GM20000 (cell line): ENCODE results near the gene BRSK2.
"Not testable (repeated sequence)": the region's sequence is repeated elsewhere in the genome, so short reads cannot be mapped to it uniquely, and the experiment has no call there.

Experiments
- DNase-seq: peaks from one replicate; pipeline ENCODE4 v3.0.0; 2012; ENCODE audit warnings: low spot score
- TF ChIP-seq, protein P1 (sequence below): IDR thresholded peaks from 2 replicates; pipeline ENCODE4 v1.5.1; 2012; ENCODE audit warnings: mild to moderate bottlenecking, control low read depth; ENCODE audit errors: extremely low read depth, missing control alignments

The BRSK2 gene

DNA sequence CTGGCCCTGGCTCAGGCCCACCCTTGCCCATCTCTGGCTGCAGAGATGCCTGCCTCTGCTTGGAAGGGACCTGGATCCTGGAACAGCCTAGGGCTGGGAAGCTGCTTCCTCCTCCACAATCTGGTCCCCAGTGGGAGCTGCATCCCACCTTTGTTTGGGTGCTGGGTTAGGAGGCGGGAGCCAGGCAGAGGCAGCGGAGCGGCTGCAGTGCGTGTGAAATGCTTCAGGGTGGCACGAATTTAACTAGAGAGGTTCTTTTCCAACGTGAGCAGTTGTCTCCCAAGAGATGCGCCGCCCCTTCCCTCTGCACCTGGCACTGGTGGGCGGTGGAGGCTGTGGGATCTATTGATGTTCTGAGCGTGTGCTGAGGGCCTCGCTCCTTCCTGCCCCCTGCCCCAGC is 31.6 kb downstream of the BRSK2 start:
- DNase-seq: no peak
- TF ChIP-seq, protein P1, sequence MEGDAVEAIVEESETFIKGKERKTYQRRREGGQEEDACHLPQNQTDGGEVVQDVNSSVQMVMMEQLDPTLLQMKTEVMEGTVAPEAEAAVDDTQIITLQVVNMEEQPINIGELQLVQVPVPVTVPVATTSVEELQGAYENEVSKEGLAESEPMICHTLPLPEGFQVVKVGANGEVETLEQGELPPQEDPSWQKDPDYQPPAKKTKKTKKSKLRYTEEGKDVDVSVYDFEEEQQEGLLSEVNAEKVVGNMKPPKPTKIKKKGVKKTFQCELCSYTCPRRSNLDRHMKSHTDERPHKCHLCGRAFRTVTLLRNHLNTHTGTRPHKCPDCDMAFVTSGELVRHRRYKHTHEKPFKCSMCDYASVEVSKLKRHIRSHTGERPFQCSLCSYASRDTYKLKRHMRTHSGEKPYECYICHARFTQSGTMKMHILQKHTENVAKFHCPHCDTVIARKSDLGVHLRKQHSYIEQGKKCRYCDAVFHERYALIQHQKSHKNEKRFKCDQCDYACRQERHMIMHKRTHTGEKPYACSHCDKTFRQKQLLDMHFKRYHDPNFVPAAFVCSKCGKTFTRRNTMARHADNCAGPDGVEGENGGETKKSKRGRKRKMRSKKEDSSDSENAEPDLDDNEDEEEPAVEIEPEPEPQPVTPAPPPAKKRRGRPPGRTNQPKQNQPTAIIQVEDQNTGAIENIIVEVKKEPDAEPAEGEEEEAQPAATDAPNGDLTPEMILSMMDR: no peak

DNA sequence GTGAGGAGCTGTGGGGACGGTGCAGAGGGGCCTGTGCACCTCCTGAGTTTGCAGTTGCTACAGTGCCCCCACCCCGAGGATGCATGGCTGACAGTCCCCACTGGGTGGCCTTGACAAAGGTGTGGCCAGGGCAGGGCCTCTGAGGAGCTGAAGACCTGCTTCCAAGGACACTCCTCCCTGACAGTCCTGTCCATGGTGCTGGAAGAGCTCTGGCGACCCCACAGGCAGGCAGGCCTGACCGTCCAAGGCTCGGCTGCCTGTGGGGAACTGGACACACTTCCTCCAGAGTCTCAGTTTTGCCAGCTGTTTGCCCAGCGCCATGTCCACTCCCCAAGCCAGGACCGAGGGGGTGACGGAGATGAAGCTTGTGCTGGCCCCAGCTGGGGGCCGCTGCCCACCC is 32.7 kb downstream of the BRSK2 start:
- TF ChIP-seq, protein P1: no peak
- DNase-seq: no peak

DNA sequence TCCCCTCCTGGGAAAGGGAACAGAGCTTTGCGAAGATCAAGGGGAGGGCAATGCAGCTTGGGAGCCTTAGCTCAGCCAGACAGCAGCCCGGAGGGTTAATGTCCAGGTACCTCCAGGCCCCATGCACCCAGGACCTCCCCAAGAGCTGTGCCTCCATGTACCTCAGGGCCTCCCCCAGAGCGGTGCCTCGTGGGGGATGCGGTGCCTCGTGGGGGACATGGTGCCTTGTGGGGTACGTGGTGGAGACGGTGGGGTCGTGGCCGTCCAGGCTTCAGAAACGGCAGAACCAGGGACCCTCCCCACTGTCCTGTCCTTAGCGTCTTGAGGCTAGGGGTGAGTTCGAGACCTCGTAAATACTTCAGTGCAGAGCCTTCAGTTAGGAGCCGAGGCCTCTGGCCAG is 33.2 kb downstream of the BRSK2 start:
- no peak for DNase-seq

DNA sequence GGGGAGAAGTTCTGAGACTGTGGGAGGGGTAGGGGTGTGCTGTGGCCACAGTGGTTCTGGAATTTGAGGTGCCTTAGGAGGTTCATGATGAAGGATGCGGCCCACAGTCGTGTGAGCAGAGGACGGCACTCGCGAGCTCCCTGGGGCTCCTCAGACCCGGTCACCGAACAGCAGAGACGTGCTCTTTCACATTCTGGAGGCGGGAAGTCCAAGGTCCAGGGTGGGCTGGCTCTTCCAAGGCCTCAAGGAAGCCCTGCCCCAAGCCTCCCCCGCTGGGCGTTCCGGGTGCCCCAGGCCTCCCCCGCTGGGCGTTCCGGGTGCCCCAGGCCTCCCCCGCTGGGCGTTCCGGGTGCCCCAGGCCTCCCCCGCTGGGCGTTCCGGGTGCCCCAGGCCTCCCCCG is 33.7 kb downstream of the BRSK2 start:
- not testable (repeated sequence) for DNase-seq

More for the DNA sequence above, 33.2 kb downstream of the BRSK2 start:
- TF ChIP-seq, protein P1: no peak

DNA sequence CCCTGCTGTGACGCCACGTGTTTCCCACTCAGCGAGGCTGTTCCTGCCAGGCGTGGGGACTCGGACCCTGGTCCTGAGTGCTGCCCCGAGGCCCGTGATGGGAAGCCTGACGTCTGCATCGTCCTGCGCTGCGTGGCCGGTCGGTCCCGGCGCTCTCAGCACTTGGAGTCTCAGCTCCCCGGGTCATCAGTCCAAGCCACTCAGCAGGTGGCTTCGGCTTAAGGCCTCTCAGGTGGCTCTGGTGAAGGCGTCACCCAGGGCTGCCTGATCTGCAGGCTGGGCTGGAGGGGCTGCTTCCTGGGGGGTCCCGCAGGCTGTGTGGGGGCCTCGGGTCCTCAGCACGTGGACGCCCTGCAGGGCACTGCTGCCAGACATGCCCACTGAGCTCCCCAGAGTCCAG is 35.3 kb downstream of the BRSK2 start:
- TF ChIP-seq, protein P1: no peak
- DNase-seq: no peak

DNA sequence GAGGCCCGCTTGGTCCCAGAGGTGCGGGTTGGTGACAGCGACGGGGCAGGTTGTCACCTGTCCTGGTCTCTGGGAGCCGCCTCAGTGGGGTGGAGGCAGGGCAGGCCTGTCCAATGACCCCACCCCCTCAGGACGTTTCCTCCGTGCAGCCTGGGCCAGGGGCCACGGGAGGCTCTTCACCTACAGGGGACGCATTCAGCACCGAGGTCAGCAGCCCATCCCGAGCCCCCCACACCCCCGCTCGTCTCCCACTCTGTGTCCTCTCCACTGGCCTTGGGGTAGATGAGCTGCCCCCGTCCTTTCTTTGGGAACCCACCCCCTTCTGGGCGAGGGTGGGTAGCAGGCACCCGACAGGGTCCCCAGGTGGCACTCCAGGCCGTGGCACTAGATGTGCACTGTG is 35.7 kb downstream of the BRSK2 start:
- no peak for DNase-seq
- TF ChIP-seq, protein P1: no peak

DNA sequence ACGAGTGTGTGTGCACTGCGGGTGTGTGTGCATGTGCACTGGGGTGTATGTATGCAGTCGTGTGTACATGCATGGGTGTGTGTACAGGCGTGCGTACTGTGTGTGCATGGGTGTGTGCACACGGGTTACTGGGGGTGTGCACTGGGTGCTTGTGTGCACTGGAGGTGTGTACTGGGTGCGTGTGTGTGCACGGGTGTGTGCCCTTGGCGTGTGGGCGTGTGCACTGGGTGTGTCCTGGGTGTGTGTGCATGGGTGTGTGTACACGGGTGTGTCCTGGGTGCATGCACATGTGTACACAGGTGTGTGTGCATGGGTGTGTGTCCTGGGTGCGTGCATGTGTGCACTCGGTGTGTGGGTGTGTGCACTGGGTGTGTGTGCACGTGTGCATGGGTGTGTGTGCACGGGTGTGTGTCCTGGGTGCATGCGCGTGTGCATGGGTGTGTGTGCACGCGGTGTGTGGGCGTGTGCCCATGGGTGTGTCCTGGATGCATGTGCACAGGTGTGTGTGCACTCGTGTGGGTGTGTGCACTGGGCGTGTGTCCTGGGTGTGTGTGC is 39.1 kb downstream of the BRSK2 start:
- DNase-seq: no peak
- TF ChIP-seq, protein P1: no peak

DNA sequence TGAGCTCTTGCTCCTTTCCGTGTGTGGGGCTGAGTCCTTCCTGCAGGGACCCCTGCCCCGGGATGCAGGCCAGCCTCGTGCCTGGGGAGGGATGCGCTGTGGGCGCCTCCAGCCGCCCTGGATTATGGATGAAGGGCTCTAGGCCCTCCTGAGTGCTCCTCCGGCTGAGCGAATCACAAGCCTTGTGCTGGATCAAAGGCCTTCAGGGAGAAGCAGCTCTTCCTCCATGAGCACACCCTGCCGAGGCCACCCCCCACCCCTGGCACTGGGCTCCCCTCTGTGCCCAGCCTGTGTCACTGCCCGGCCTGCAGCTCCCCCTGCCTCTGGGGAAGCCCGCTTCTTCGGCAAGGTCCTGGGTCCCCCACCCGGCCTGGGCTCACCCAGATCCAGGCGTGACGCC is 43.8 kb downstream of the BRSK2 start:
- TF ChIP-seq, protein P1: no peak
- no peak for DNase-seq
